ENCODE measurements around the gene JAKMIP2.

DNA sequence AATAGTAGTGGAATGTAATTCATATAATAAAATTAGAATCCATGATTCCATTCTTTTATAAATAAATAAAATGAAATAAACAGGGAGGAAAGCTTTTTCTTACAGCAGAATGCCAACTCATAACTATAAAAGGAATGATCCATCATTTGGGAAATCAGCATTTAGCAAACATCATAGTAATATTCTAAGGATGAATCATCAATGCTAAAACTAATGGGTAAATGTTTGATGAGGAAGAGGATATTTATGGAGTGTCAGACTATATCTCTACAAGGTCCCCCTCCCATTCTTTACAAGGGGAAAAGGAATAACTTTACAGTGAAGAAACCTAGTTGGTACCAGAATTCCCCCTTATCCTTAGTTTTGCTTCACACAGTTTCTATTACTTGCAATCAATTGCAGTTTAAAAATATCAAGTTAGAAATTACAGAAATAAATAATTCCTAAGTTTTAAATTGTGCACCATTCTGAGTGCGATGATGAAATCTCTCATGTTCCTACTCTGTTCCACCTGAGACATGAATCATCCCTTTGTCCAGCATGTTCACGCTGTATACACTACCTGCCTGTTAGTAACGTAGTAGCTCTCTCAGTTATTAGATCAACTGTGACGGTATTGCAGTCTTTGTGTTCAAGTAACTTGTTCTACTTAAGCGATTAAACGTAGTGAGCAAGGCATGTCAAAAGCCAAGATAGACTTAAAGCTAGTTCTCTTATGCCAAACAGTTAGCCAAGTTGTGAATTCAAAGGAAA is 14.2 kb upstream of the JAKMIP2 start:
- TF ChIP-seq, protein P1, sequence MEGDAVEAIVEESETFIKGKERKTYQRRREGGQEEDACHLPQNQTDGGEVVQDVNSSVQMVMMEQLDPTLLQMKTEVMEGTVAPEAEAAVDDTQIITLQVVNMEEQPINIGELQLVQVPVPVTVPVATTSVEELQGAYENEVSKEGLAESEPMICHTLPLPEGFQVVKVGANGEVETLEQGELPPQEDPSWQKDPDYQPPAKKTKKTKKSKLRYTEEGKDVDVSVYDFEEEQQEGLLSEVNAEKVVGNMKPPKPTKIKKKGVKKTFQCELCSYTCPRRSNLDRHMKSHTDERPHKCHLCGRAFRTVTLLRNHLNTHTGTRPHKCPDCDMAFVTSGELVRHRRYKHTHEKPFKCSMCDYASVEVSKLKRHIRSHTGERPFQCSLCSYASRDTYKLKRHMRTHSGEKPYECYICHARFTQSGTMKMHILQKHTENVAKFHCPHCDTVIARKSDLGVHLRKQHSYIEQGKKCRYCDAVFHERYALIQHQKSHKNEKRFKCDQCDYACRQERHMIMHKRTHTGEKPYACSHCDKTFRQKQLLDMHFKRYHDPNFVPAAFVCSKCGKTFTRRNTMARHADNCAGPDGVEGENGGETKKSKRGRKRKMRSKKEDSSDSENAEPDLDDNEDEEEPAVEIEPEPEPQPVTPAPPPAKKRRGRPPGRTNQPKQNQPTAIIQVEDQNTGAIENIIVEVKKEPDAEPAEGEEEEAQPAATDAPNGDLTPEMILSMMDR (IDR thresholded peaks at IDR 0.05), result no peak
- no peak for TF ChIP-seq POLR2A (IDR thresholded peaks at IDR 0.05)
